Vagina (tissue), 2 donors: Measurements from ENCODE around the gene CST7. TPM values are rescaled to one million over a fixed set of nuclear protein-coding genes. Genes with fewer than 3 reads are reported as not detected.

Source experiments
- DNase-seq, 2 donors: peaks; one replicate each; pipeline ENCODE4 v3.0.0-alpha.2; 2017; ENCODE audit errors: extremely low spot score in 2 of 2
- H3K27ac ChIP-seq: fragments of 200-600 bp; sonication (generic); one replicate; pipeline ENCODE4 v1.5.1; 2019
- H3K27me3 ChIP-seq: fragments of 200-600 bp; sonication (generic); one replicate; pipeline ENCODE4 v1.5.1; 2019
- H3K36me3 ChIP-seq, 2 donors: fragments of 200-600 bp; sonication (generic); one replicate each; pipeline ENCODE4 v1.5.1; 2017 to 2019
- H3K4me1 ChIP-seq: fragments of 200-600 bp; sonication (generic); one replicate; pipeline ENCODE4 v1.5.1; 2019
- H3K4me3 ChIP-seq, 2 donors: fragments of 200-600 bp; sonication (generic); 1 replicate in 1 of 2; 2 replicates in 1 of 2; pipeline ENCODE4 v1.5.1; 2016 to 2019
- H3K9me3 ChIP-seq: fragments of 200-600 bp; sonication (generic); one replicate; pipeline ENCODE4 v1.5.1; 2019
- POLR2A ChIP-seq, 2 donors: fragments of 450-650 bp; IDR thresholded peaks; one replicate each; pipeline ENCODE4 v1.6.1; 2017; ENCODE audit warnings: antibody characterized with exemption in 2 of 2, mild to moderate bottlenecking in 2 of 2, moderate library complexity in 2 of 2
- POLR2AphosphoS5 ChIP-seq, 2 donors: sonication (generic); formaldehyde crosslinking; IDR thresholded peaks; one replicate each; pipeline ENCODE4 v1.9.0; 2017; ENCODE audit warnings: antibody characterized with exemption in 2 of 2, mild to moderate bottlenecking in 2 of 2, low read depth in 1 of 2; ENCODE audit not compliant: insufficient read depth in 1 of 2
- intact Hi-C: fragments of 100-400 bp; cut with DNase I; formaldehyde crosslinking; loops from one replicate; pipeline ENCODE4 v1.15.1; 2023
- total RNA-seq: library from RNA; depleted of rRNA; stranded (reverse); fragments of >200 nt; gene quantifications from one replicate; pipeline ENCODE4 v1.2.3, GENCODE V29; 2016
- TF ChIP-seq, protein P1 (sequence below), 3 experiments: fragments of 450-650 bp in 2 of 3; fragments of 200-600 bp in 1 of 3; sonication (generic) in 1 of 3; IDR thresholded peaks; one replicate each; pipeline ENCODE4 v1.5.1; 2017 to 2019; ENCODE audit warnings: antibody characterized with exemption in 3 of 3, mild to moderate bottlenecking in 2 of 3, moderate library complexity in 2 of 3

The CST7 gene
- total RNA-seq, 1 donor from 2014 or later = 3.7 TPM

DNA sequence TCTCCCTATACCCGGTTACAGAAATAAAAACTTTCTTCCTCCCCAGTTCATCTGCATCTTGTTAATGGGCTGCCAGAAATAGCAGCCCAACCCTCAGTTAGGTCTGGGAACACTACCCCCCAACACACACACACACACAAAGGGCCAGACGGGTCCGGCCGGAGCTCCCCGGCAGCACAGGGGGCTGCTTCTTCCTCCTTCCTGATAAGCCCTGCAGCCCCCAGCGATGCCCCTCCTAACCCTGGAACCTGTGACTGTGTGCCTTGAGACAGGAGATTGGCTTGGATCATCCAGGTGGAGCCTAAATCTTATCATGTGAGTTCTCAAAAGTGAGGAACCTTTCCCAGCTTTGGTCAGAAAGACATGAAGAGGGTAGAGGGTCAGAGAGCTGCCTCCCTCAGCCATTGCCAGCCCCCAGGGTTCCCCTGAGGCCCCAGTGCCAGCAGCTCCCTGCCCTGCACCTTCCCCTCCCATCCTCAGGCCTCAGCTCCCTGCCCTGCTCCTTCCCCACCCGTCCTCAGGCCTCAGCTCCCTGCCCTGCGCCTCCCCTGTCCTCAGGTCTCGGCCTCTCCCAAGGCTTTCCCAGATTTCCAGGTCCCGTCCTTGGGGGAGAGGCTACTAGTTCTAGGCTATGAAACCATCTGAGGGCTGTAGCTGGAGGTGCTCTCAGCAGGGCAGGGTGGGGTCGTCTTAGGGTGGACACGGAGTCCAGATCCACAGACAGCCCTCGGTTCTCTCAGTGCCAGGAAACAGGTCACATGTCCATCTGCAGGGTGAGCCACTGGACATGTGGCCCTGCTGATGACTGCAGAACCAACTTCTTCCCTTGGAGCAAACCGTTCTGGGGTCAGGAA lies 34.5 kb upstream of the CST7 start:
- intact Hi-C loops = loop anchor here (5.0 kb wide), 2 partner anchors 427 to 612 kb away; no protein-coding TSS in a partner anchor
- DNase-seq = no peak
- H3K4me1 ChIP-seq = peaks cover 4% of the 10 kb centered on the region

DNA sequence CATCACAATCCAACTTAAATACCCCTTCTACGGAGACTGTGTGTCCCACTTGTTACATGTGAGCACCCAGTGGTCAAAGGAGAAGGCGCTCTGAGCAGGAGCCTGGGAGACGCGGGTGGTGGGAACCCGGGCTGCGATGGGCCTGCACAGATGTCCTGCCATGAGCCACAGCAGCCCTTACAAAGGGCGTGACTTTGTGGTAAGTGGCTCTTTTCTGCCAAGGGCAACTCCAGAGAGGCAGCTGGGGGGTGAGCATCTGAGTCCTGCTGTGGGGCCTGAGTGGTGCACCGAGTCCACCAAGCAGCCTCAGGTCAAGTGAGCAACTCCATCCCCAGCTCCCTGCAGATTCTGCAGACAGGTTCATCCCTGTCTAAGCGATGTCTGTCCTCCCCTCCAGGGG lies 33.6 kb upstream of the CST7 start:
- Histone ChIP-seq H3K27me3 (no peaks in the 10 kb centered on the region), H3K9me3 (no peaks in the 10 kb centered on the region), H3K4me1 (peaks cover 4% of the 10 kb centered on the region), H3K36me3 (no peaks in the 10 kb centered on the region), H3K4me3 (no peak overlapping the region), H3K27ac (no peak overlapping the region)
- no peak for DNase-seq
- no peak for TF ChIP-seq POLR2AphosphoS5 (IDR thresholded peaks at IDR 0.05; ENCODE audit: insufficient read depth in 1 of 2, low read depth in 1 of 2)
- TF ChIP-seq, protein P1, sequence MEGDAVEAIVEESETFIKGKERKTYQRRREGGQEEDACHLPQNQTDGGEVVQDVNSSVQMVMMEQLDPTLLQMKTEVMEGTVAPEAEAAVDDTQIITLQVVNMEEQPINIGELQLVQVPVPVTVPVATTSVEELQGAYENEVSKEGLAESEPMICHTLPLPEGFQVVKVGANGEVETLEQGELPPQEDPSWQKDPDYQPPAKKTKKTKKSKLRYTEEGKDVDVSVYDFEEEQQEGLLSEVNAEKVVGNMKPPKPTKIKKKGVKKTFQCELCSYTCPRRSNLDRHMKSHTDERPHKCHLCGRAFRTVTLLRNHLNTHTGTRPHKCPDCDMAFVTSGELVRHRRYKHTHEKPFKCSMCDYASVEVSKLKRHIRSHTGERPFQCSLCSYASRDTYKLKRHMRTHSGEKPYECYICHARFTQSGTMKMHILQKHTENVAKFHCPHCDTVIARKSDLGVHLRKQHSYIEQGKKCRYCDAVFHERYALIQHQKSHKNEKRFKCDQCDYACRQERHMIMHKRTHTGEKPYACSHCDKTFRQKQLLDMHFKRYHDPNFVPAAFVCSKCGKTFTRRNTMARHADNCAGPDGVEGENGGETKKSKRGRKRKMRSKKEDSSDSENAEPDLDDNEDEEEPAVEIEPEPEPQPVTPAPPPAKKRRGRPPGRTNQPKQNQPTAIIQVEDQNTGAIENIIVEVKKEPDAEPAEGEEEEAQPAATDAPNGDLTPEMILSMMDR (IDR thresholded peaks at IDR 0.05) = no peak
- no peak for TF ChIP-seq POLR2A (IDR thresholded peaks at IDR 0.05)
- intact Hi-C loops = loop anchor here (5.0 kb wide), 1 partner anchor 613 kb away; no protein-coding TSS in a partner anchor

More for the DNA sequence above, 34.5 kb upstream of the CST7 start:
- H3K36me3 ChIP-seq = no peaks in the 10 kb centered on the region
- no peak for TF ChIP-seq POLR2AphosphoS5 (IDR thresholded peaks at IDR 0.05; ENCODE audit: insufficient read depth in 1 of 2, low read depth in 1 of 2)
- TF ChIP-seq, protein P1 (IDR thresholded peaks at IDR 0.05) = no peak
- no peak for TF ChIP-seq POLR2A (IDR thresholded peaks at IDR 0.05)
- no peaks in the 10 kb centered on the region for H3K9me3 ChIP-seq
- no peaks in the 10 kb centered on the region for H3K27me3 ChIP-seq
- H3K27ac ChIP-seq = no peak overlapping the region
- H3K4me3 ChIP-seq = no peak overlapping the region

DNA sequence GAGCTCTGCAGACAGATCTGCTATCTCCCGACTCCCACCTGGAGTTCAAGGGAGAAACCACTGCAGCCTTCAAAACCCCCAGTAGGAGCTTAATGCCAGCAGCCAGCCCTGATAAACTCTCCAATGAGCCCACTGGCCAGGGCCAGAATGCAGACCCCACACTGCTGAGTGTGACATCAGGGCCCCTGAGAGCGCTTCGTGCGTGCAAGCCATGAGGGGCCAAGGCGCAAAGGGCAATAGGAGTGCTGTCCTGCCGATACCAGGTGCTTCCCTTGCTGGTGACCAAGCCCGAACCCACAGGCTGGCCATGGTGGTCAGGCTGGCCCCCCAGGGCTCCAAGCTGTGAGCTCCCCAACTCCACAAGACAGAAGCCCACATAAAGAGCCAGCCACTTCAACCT lies 33.2 kb upstream of the CST7 start:
- H3K27me3 ChIP-seq = no peaks in the 10 kb centered on the region
- no peak for TF ChIP-seq POLR2A (IDR thresholded peaks at IDR 0.05)
- TF ChIP-seq, protein P1 (IDR thresholded peaks at IDR 0.05) = no peak
- H3K36me3 ChIP-seq = no peaks in the 10 kb centered on the region
- no peak overlapping the region for H3K27ac ChIP-seq
- intact Hi-C loops = loop anchor here (5.0 kb wide), 1 partner anchor 614 kb away; no protein-coding TSS in a partner anchor
- no peak for DNase-seq
- H3K4me3 ChIP-seq = no peak overlapping the region
- H3K4me1 ChIP-seq = peaks cover 4% of the 10 kb centered on the region
- no peaks in the 10 kb centered on the region for H3K9me3 ChIP-seq

DNA sequence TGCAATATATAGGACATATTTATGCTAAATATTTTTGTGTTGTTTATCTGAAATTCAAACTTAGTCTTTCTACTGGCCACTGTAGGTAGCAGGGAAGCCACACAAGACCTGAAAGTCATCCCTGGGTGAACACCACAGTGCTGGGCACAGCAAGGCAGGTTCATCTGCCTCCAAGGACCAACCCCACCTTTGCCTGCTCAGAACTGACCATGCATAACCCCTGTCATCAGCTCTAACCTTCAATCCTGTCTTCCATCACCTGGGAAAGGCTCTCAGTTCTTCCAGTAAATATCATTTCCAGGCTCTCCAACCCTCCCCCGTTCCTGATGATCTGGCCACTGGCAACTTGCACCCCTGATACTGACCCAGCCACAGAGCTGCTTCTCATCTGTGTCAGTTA lies 32.7 kb upstream of the CST7 start:
- H3K4me1 ChIP-seq = peaks cover 4% of the 10 kb centered on the region
- H3K4me3 ChIP-seq = no peak overlapping the region
- no peaks in the 10 kb centered on the region for H3K36me3 ChIP-seq
- DNase-seq = no peak
- H3K27ac ChIP-seq = no peak overlapping the region
- TF ChIP-seq POLR2A (IDR thresholded peaks at IDR 0.05) (no peak), POLR2AphosphoS5 (IDR thresholded peaks at IDR 0.05; ENCODE audit: insufficient read depth in 1 of 2, low read depth in 1 of 2) (no peak)
- TF ChIP-seq, protein P1 (IDR thresholded peaks at IDR 0.05) = no peak
- H3K27me3 ChIP-seq = no peaks in the 10 kb centered on the region
- no peaks in the 10 kb centered on the region for H3K9me3 ChIP-seq
- intact Hi-C loops = loop anchor here (5.0 kb wide), 1 partner anchor 614 kb away; no protein-coding TSS in a partner anchor

DNA sequence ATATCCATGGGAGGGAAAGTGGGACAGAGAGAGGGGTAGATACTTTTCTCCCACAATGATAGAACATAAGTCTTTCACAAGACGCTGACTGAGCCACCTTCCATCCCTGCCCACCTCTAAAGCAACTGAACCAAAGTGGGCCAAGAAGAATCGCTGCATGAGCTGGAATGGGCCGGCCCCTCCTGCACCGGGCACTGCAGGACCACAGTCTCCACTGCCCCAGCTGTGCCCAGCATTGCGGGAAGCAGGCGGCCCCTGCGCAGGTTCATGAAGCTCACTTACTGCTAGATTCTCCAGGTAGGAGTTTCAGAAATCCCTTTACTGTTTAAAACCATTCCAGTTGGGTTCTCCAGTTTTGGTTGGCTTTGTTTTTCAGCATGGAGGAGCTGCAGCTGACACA lies 32.0 kb upstream of the CST7 start:
- DNase-seq = no peak
- Histone ChIP-seq H3K27me3 (no peaks in the 10 kb centered on the region), H3K27ac (no peak overlapping the region), H3K4me3 (no peak overlapping the region), H3K36me3 (no peaks in the 10 kb centered on the region), H3K4me1 (peaks cover 4% of the 10 kb centered on the region), H3K9me3 (no peaks in the 10 kb centered on the region)
- intact Hi-C loops = loop anchor here (5.0 kb wide), 1 partner anchor 615 kb away; no protein-coding TSS in a partner anchor
- TF ChIP-seq POLR2AphosphoS5 (IDR thresholded peaks at IDR 0.05; ENCODE audit: insufficient read depth in 1 of 2, low read depth in 1 of 2) (no peak), POLR2A (IDR thresholded peaks at IDR 0.05) (no peak)
- TF ChIP-seq, protein P1 (IDR thresholded peaks at IDR 0.05) = no peak
